HG02678 (cell line): Measurements from ENCODE around the gene EXOSC6.
"Not testable (repeated sequence)": the region's sequence is repeated elsewhere in the genome, so short reads cannot be mapped to it uniquely, and the experiment has no call there.

Experiments used
- ATAC-seq: cut with Tn5 transposase; IDR thresholded peaks from one replicate; pipeline ENCODE4 v1.9.1; 2021; ENCODE audit warnings: mild to moderate bottlenecking, moderate library complexity; ENCODE audit not compliant: unreplicated experiment

Gene EXOSC6

GRCh38 chr16:70251629-70252354 lies at the start of gene EXOSC6:
TSS of gene EXOSC6 (minus strand) at chr16:70251940. CDS start at chr16:70251900, 40 bp downstream.
- ATAC-seq = peak; percentile 83

- ATAC-seq = no peak
Observed at GRCh38 chr16:70301121-70301520, 49.4 kb upstream of the EXOSC6 start.

GRCh38 chr16:70298988-70299938 lies 47.5 kb upstream of the EXOSC6 start, which contains the start of gene DDX19B:
TSS of gene DDX19B (plus strand) at chr16:70299186. CDS start at chr16:70299298, 112 bp downstream.
- ATAC-seq = peak; percentile 85

GRCh38 chr16:70295634-70296033 lies 43.9 kb upstream of the EXOSC6 start:
- no peak for ATAC-seq

- no peak for ATAC-seq
Observed at GRCh38 chr16:70294385-70295025, 42.8 kb upstream of the EXOSC6 start.

GRCh38 chr16:70292148-70292547 lies 40.4 kb upstream of the EXOSC6 start:
- ATAC-seq = not testable (repeated sequence)

GRCh38 chr16:70290949-70291519 lies 39.3 kb upstream of the EXOSC6 start:
- ATAC-seq = no peak

GRCh38 chr16:70289229-70290094 lies 37.7 kb upstream of the EXOSC6 start, which contains the start of gene AARS1:
TSS of gene AARS1 (minus strand) at chr16:70289506. CDS start at chr16:70282763, 6,743 bp downstream.
- ATAC-seq = peak; percentile 99

- ATAC-seq = not testable (repeated sequence)
Observed at GRCh38 chr16:70287304-70287971, 35.7 kb upstream of the EXOSC6 start.

- ATAC-seq = no peak
Observed at GRCh38 chr16:70276392-70276791, 24.7 kb upstream of the EXOSC6 start.

GRCh38 chr16:70271696-70272095 lies 20.0 kb upstream of the EXOSC6 start:
- ATAC-seq = no peak

- ATAC-seq = no peak
Observed at GRCh38 chr16:70270176-70270575, 18.4 kb upstream of the EXOSC6 start.

- ATAC-seq = no peak
Observed at GRCh38 chr16:70269471-70269870, 17.7 kb upstream of the EXOSC6 start.

GRCh38 chr16:70267922-70268321 lies 16.2 kb upstream of the EXOSC6 start:
- not testable (repeated sequence) for ATAC-seq

- no peak for ATAC-seq
Observed at GRCh38 chr16:70267516-70267915, 15.8 kb upstream of the EXOSC6 start.

- ATAC-seq = not testable (repeated sequence)
Observed at GRCh38 chr16:70259903-70260302, 8.2 kb upstream of the EXOSC6 start.

- no peak for ATAC-seq
Observed at GRCh38 chr16:70258946-70259345, 7.2 kb upstream of the EXOSC6 start.

- no peak for ATAC-seq
Observed at GRCh38 chr16:70258065-70258464, 6.3 kb upstream of the EXOSC6 start.

- no peak for ATAC-seq
Observed at GRCh38 chr16:70257391-70257790, 5.7 kb upstream of the EXOSC6 start.
